ENCODE results near the gene ZNF418.
A peak's percentile ranks its signal among the peaks of the same experiment; 100 is the strongest.
"Not testable (repeated sequence)": the region's sequence is repeated elsewhere in the genome, so short reads cannot be mapped to it uniquely, and the experiment has no call there.

Gene ZNF418

GRCh38 chr19:57888560-57889231, 46.5 kb downstream of the ZNF418 start, which contains the start of gene ZNF814:
Gene ZNF814, minus strand, starts transcription at chr19:57889037. Its CDS starts 235 bp downstream, at chr19:57888802.
- peak; percentile 90 for DNase-seq

- DNase-seq, result no peak
Measured at GRCh38 chr19:57888107-57888559, 47.1 kb downstream of the ZNF418 start.

GRCh38 chr19:57887195-57887941, 47.8 kb downstream of the ZNF418 start:
- DNase-seq, result no peak

GRCh38 chr19:57886046-57886445, 49.2 kb downstream of the ZNF418 start:
- no peak for DNase-seq

GRCh38 chr19:57873883-57874799, 61.1 kb downstream of the ZNF418 start:
- DNase-seq, result not testable (repeated sequence)

- DNase-seq, result no peak
Measured at GRCh38 chr19:57872450-57872849, 62.8 kb downstream of the ZNF418 start.

Measured in activated CD4-positive, alpha-beta T cell treated with anti-CD3 and anti-CD28 coated beads for 48 hours (primary cell).